Measurements from ENCODE around the gene FER. TPM values are rescaled to one million over a fixed set of nuclear protein-coding genes. Genes with fewer than 3 reads are reported as not detected.

FER gene
- total and polyA plus RNA-seq, 2 of the 8 experiments (the other 6 are each of a cell fraction or from before 2014, with no cell fraction given): 1.3 to 15.8 TPM

- TF ChIP-seq KDM1A (IDR thresholded peaks at IDR 0.05; ENCODE audit: borderline replicate concordance, low read length): no peak
Measured at GRCh38 chr5:108735790-108736189, 11.9 kb upstream of the FER start (continued).
